Suppressor macrophage (primary cell): ENCODE results near the gene RIN3.

Experiments used
- DNase-seq, 4 experiments: peaks; one replicate each; pipeline ENCODE4 v3.0.0-alpha.2; 2020 to 2022

Gene RIN3

GRCh38 chr14:92484132-92484823, 29.3 kb upstream of the RIN3 start:
- DNase-seq: no peak

- no peak for DNase-seq
Observed at GRCh38 chr14:92486881-92487280, 26.7 kb upstream of the RIN3 start.

GRCh38 chr14:92487513-92488133, 26.0 kb upstream of the RIN3 start:
- DNase-seq: peak; percentile 37 to 67 (median 48)

DNA sequence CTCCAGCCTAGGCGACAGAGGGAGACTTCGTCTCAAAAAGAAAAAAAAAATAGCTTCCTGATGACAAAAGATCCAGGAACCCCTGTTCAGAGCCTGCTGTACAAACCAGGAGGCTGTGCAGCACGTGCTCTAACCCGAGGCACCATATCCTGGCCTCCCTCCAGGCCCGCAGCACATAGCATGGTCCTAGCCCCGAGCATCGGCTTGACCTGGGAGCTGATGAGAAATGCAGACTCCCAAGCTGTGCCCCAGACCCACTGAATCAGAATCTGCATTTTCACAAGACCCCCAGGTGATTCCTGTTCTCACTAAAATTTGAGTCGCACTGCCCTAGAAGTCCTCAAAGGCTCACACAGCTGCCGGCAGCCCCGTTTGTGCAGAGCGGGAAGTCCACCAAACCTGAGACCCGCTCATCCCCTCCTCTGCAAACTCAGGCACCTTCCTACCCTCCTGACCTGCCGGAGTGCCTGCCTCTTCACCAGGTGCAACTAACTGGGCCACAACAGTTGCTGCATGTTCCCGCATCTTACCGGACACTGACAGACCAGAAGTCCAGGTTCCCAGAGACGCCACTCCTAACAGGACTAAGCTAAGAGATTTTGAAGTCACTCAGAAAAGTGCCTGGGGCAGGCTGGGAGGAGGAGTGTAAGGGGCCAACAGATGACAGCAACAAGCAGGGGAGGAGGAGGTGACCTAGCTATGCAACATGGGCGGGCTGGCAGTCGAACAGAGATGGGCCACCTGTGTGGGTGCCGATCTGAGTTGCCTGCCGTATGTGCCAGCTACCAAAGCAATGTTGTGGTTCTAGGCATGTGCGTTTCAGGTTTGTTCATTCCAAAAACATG, 24.0 kb upstream of the RIN3 start:
- no peak for DNase-seq

- peak; percentile 50 to 71 (median 66) for DNase-seq
Observed at GRCh38 chr14:92490239-92490959, 23.2 kb upstream of the RIN3 start.

GRCh38 chr14:92491782-92492181, 21.8 kb upstream of the RIN3 start:
- no peak for DNase-seq

DNA sequence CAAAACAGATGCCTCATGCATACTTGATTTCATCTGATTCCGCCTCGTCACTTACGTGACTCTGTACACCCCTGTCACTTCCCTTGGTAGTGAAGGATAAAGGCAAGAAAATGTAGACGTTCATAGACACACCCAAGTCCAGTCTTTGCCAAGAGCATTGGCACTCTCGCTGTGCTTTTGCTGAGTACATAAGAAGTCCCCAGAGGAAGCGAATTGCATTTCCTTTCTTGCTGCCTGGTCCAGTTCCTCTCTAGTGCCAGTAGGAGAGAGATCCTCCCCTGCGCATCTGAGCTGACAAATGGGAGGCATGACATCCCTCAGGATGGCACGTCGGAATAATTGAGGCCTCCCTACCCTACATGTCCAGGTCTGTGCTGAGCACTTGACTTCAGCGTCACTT, 21.3 kb upstream of the RIN3 start:
- peak; percentile 85 to 96 (median 90) for DNase-seq

- peak; percentile 28 to 49 (median 42) for DNase-seq
Observed at GRCh38 chr14:92493024-92493423, 20.6 kb upstream of the RIN3 start.

DNA sequence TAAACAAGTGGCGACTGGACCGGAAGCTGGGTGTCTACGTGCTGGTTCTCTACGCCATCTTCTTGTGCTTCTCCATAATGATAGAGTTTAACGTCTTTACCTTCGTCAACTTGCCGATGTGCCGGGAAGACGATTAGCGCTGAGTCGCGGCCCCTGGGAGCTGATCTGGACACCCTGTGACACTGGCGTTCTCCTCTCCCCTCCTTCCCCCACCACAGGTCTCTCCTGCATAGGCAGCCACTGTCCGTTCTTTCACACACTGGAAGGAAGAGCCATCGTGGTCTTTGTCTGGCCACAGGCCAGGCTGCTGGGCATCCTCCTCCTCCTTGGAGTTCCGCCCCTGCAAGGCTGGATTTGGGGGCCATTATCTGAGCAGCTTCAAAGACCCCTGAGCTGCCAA, 20.1 kb upstream of the RIN3 start:
- no peak for DNase-seq

- DNase-seq: peak; percentile 27 to 79 (median 53)
Observed at GRCh38 chr14:92494512-92494911, 19.1 kb upstream of the RIN3 start.

- DNase-seq: peak; percentile 91 to 99 (median 94)
Observed at GRCh38 chr14:92495027-92495426, 18.6 kb upstream of the RIN3 start.

GRCh38 chr14:92496191-92496857, 17.3 kb upstream of the RIN3 start:
- peak; percentile 46 to 77 (median 70) for DNase-seq

DNA sequence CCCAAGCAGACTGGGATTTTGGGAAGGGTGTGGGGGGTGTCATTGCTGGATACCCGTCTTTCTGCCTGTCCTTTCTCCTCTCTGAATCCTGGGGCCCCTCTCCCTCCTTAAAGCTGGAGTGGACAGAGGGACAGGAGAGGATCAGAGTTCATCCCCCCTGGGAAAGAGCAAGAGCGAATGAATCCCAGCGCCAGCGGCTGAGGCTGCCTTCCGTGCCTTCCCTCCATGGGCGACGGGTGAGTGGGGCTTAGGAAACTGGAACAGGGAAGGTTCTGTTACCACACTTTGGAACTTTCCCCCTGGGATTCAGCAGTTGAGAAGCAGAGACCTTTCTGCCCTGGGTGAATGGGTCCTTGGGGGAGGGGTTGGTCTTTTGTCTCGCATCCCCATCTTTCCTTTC, 16.2 kb upstream of the RIN3 start:
- no peak for DNase-seq

DNA sequence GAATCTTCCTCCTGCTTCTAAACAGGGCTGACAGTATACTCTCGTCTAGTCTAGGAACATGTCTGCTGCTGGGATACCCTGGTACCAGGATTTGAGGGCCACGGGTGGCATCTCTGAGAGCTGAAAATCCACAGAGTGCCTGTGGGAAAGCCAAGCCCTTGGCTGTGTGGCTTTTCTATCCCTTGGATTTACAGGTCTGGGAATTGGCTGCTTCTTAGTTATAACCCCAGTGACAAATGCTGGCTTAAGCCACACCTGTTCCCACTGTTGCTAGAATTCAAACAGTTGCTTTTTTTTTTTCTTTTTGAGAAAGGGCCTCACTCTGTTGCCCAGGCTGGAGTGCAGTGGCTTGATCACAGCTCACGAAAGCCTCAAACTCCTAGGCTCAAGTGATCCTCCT, 14.3 kb upstream of the RIN3 start:
- DNase-seq: no peak

DNA sequence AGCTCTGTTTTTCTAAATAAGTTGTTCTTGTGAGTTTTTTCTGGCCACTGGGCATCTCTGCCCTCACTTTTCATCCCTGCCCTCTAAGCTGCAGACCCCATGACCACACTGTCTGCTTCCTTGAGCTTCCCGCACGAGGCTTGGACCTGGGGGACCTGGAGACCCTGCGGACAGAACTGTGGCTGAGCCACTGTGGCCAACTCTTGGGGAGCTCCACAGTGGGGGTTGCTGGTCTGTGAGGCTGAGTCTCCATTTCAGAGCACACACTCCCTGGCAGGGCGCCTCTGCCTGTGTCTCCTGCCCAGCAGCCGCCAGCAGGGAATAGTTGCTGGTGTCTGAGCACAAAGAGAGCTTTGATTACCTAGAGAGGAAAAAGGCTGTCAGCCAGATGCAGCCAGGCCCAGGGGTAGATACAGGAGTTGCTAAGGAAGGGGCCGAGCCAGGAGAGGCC, 13.1 kb upstream of the RIN3 start:
- DNase-seq: no peak

- DNase-seq: no peak
Observed at GRCh38 chr14:92501891-92502351, 11.7 kb upstream of the RIN3 start.

- DNase-seq: no peak
Observed at GRCh38 chr14:92502541-92503286, 10.9 kb upstream of the RIN3 start.

GRCh38 chr14:92503756-92504491, 9.7 kb upstream of the RIN3 start:
- peak; percentile 68 to 89 (median 80) for DNase-seq

DNA sequence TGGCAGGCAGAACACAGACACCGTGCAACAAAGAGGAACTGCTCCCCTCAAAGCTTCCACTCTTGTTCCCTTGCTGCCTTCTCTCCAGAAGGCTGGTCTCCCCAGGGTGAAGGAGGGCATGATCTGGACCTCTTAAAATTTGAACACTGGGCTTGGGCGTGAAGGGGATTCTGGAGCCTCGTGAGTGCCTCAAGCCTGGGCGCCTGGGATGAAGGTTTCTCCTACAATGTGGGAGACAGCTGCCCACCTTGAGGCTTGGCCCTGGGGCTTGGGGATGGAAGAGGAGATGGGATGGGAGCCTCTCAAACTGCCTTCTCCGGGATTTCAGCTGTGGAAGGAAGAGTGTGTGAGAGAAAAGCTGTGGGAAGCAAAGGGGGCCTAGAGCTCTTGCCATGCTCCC, 7.8 kb upstream of the RIN3 start:
- DNase-seq: no peak

DNA sequence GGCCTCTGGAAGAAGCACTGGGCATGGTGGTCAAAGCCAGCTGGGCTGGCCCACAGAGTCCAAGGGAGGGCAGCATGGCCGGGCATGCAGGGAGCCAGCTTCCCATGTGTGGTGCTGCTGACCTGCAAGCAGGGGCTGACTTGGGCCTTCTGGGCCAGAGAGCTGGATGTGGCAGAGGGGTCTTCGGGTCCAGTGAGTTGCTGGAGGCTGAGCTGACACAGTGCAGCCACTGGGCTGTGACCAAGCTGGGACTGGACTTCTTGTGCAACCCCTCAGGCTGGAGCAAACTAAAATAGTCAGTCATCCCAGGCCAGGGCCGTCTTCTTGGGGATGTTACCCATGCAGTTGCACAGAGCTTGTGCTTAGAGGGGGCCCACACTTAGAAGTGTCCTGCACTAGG, 7.3 kb upstream of the RIN3 start:
- peak in 2 of 4 experiments; percentile 28 to 37 for DNase-seq
